Stimulated activated CD8-positive, alpha-beta memory T cell treated with anti-CD3 and anti-CD28 coated beads, Interleukin-7, amount 100 ng/mL, for 4 hours (primary cell): ENCODE measurements around the gene NOS1AP.
"Not testable (repeated sequence)": the region's sequence is repeated elsewhere in the genome, so short reads cannot be mapped to it uniquely, and the experiment has no call there.

Experiments used
- DNase-seq, 2 donors: peaks; one replicate each; pipeline ENCODE4 v3.0.0-alpha.2; 2020; ENCODE audit warnings: low read depth in 2 of 2

Gene NOS1AP

DNA sequence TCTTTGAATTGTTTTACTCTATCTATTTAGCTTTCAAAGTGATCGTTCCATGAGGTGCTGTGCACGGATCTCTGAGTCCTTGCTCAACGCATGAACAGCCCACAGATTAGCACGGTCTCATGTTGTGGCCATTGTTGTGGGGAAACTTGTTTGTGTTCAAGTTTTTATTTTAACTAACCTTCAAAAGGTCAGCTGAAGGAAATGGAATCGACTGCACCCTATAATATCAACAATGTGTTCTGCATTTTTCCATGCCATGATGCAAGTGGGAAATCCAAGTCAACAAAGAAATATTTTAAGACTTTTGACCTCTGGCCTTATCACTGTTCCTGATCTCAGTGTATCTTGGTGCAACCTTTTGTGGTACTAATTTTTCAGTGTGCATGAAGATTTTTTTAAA is 336.3 kb downstream of the NOS1AP start:
- DNase-seq, result no peak

DNA sequence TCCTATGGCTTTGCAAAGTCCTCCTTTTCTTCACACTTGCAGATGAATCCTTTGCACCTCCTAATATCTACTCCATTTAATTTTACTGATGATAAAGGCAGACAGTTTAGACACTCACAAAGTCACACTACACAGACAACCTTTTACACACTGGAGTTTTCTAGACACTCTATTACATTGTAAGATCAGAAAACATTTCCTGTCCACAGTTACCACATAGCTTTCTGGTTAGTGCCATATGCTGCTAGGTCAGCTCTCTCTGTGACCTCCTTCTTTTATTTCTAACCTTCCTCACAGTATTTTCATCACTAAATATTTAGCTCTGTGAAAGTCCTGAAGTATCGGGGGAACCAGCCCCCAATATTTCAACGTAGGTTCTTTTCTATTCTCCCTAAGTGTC is 337.3 kb downstream of the NOS1AP start:
- no peak for DNase-seq

GRCh38 chr1:162407539-162407938 is 338.0 kb downstream of the NOS1AP start:
- DNase-seq, result no peak

- DNase-seq, result peak in 1 of 2 donors; percentile 16
Measured at GRCh38 chr1:162412002-162412401, 342.5 kb downstream of the NOS1AP start, which contains the start of gene SH2D1B. Gene SH2D1B, minus strand, starts transcription at chr1:162412136. Its CDS starts 120 bp downstream, at chr1:162412016.

DNA sequence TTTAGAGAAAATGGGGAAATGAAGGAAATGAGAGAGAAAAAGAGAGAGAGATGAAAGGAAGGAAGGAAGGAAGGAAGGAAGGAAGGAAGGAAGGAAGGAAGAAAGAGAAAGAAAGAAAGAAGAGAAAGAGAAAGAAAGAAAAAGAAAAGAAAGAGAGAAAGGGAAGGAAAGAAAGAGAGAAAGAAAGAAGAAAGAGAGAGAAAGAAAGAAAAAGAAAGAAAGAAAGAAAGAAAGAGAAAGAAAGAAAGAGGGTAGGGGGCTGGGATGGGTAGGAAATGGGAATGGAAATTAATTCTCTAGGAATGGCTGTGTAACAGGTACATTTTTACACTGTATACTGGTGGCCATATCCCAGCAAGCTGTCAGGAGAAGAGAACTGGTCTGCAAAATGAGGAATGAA is 346.7 kb downstream of the NOS1AP start:
- no peak for DNase-seq

DNA sequence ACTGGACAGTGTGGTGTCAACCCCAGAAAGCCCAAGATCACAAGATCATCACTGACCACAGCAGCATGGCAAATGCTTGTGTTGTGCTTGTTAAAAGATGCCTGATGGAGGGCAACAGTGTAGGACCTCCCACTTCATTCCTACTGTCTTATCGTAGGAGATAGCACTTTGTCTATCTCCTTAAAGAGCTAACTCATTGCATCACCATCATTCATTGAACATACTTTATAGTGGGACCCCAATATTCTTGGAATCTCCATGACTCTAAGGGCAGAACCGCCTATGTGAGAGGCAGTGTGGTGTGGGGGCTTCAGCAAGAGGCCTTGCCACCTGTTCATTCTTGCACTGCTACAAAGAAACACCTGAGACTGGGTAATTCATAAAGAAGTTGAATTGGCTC is 347.4 kb downstream of the NOS1AP start:
- no peak for DNase-seq

DNA sequence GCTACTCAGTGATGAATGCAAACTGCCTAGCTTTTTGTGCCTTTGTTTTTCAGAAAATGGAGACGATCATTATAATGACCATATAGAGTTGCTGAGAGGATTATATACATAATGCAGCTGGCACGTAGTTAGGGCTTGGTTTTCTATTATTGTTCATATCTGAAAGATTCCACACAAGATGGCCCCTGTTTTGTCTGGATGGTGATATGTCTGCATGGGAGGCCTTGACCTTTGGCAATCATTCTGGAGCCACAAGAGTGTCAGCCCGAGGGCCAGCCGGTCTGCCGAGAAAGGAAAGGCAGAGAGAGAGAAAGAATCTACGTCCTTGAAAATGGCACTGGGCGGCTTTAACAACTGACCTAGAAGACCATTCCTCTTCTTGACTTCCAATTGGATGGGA is 348.2 kb downstream of the NOS1AP start:
- no peak for DNase-seq

DNA sequence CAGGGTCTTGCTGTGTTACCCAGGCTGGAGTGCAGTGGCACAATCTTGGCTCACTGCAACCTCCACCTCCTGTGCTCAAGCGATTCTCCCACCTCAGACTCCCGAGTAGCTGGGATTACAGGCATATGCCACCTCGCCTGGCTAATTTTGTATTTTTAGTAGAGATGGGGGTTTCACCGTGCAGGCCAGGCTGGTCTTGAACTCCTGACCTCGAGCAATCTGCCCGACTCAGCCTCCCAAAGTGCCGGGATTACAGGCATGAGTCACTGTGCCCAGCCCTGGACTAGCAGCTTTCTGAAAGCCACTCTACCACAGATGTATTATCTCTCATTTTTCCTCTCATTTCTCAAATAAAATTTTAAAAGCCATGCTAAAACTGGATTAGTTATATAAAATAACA is 349.1 kb downstream of the NOS1AP start:
- DNase-seq, result not testable (repeated sequence)

DNA sequence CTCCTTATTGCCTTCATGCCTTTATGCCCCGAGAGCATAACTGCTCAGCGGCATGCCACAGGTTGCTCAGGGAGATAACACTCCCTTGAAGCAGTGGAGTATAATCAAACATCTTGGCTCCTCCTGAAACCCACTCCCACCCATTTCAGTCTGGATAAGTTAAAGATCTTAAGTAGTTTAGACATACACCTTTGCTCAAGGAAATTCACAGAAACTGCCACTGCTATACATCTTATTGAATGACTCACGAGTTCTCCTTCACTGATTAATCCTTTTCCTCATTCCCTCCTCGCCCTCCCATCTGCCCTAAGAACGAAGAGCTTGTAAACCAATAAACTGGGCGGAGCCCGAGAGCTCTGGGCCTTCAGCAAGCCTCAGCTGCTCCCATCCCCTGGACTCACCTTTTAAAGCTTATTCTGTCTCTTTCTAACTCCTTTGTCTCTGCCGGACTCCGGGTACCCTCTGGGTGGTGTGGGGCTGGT is 350.0 kb downstream of the NOS1AP start:
- not testable (repeated sequence) for DNase-seq
